ENCODE results near the gene PAX6. TPM values are rescaled to one million over a fixed set of nuclear protein-coding genes. Genes with fewer than 3 reads are reported as not detected.

Gene PAX6
- total and polyA plus RNA-seq, 3 donors from 2014 or later, result 3.1 to 8.3 (median 4.1) TPM

- Histone ChIP-seq H3K27me3 (peaks cover 9% of the 10 kb centered on the region), H3K4me1 (peaks cover 26% of the 10 kb centered on the region)
- intact Hi-C loops (cut with DNase I; ENCODE audit: low total_unique reads), result no loop called here
These were observed 9.3 kb upstream of the PAX6 start for GRCh38 chr11:31820438-31820818.

GRCh38 chr11:31819621-31820437, 8.7 kb upstream of the PAX6 start:
- WGBS, 2 donors, result 7 to 15% methylated on average over 14 to 38 of the region's 55 CpGs
- Histone ChIP-seq H3K27ac (no peak overlapping the region), H3K4me1 (peaks cover 28% of the 10 kb centered on the region), H3K27me3 (peaks cover 9% of the 10 kb centered on the region), H3K4me3 (peak overlapping the region in 1 of 2 donors; percentile 4), H3K36me3 (ENCODE audit: low read depth, missing control alignments) (no peaks in the 10 kb centered on the region), H3K9me3 (no peaks in the 10 kb centered on the region)
- intact Hi-C loops (cut with DNase I; ENCODE audit: low total_unique reads), result no loop called here
- no peak for TF ChIP-seq POLR2A (IDR thresholded peaks at IDR 0.05)
- TF ChIP-seq CTCF (IDR thresholded peaks at IDR 0.05), result no peak
- DNase-seq, result no peak

More at GRCh38 chr11:31820438-31820818, 9.3 kb upstream of the PAX6 start:
- TF ChIP-seq CTCF (IDR thresholded peaks at IDR 0.05) (no peak), POLR2A (IDR thresholded peaks at IDR 0.05) (no peak)
- Histone ChIP-seq H3K36me3 (ENCODE audit: low read depth, missing control alignments) (no peaks in the 10 kb centered on the region), H3K4me3 (peak overlapping the region in 1 of 2 donors; percentile 4), H3K9me3 (no peaks in the 10 kb centered on the region), H3K27ac (no peak overlapping the region)
- WGBS, 2 donors, result 7 to 16% methylated on average over 15 of the region's 15 CpGs
- DNase-seq, result no peak

- no peak for DNase-seq
- Histone ChIP-seq H3K27ac (no peak overlapping the region), H3K4me1 (peaks cover 28% of the 10 kb centered on the region), H3K36me3 (ENCODE audit: low read depth, missing control alignments) (no peaks in the 10 kb centered on the region), H3K9me3 (no peaks in the 10 kb centered on the region), H3K4me3 (no peak overlapping the region), H3K27me3 (peaks cover 9% of the 10 kb centered on the region)
- WGBS, 2 donors, result 7 to 14% methylated on average over 10 to 26 of the region's 26 CpGs
- TF ChIP-seq CTCF (IDR thresholded peaks at IDR 0.05), result no peak
- TF ChIP-seq POLR2A (IDR thresholded peaks at IDR 0.05), result no peak
- intact Hi-C loops (cut with DNase I; ENCODE audit: low total_unique reads), result no loop called here
These were observed 7.8 kb upstream of the PAX6 start for GRCh38 chr11:31818874-31819331.

GRCh38 chr11:31818425-31818755, 7.3 kb upstream of the PAX6 start:
- TF ChIP-seq POLR2A (IDR thresholded peaks at IDR 0.05) (no peak), CTCF (IDR thresholded peaks at IDR 0.05) (no peak)
- no peak for DNase-seq
- Histone ChIP-seq H3K4me3 (peak overlapping the region in 1 of 2 donors; percentile 1), H3K27me3 (peaks cover 9% of the 10 kb centered on the region), H3K27ac (no peak overlapping the region), H3K9me3 (no peaks in the 10 kb centered on the region), H3K4me1 (peaks cover 28% of the 10 kb centered on the region), H3K36me3 (ENCODE audit: low read depth, missing control alignments) (no peaks in the 10 kb centered on the region)
- intact Hi-C loops (cut with DNase I; ENCODE audit: low total_unique reads), result no loop called here
- 7 to 10% methylated on average over 2 to 9 of the region's 9 CpGs for WGBS, 2 donors

All from testis (tissue), 3 donors.